Measurements from ENCODE around the gene MAGEE2.
"Not testable (repeated sequence)": the region's sequence is repeated elsewhere in the genome, so short reads cannot be mapped to it uniquely, and the experiment has no call there.

MAGEE2 gene

GRCh38 chrX:75784680-75785491, at the start of gene MAGEE2:
Gene MAGEE2, minus strand, starts transcription at chrX:75785254. Its CDS starts 203 bp downstream, at chrX:75785051.
- no peak for TF ChIP-seq CTCF (IDR thresholded peaks at IDR 0.05)
- DNase-seq (ENCODE audit: low spot score), result no peak
- H3K4me3 ChIP-seq, result peak within 1 kb of the TSS; percentile 66
- H3K27ac ChIP-seq, result no peak within 1 kb of the TSS

- H3K27ac ChIP-seq, result no peak overlapping the region
- no peak overlapping the region for H3K4me3 ChIP-seq
- DNase-seq (ENCODE audit: low spot score), result no peak
- TF ChIP-seq CTCF (IDR thresholded peaks at IDR 0.05), result no peak
These were observed 1.2 kb upstream of the MAGEE2 start for GRCh38 chrX:75786290-75786689.

GRCh38 chrX:75781611-75782010, 3.4 kb downstream of the MAGEE2 start:
- Histone ChIP-seq H3K4me3 (peak overlapping the region; percentile 43), H3K27ac (no peak overlapping the region)
- no peak for TF ChIP-seq CTCF (IDR thresholded peaks at IDR 0.05)
- DNase-seq (ENCODE audit: low spot score), result peak; percentile 56

GRCh38 chrX:75768063-75768462, 17.0 kb downstream of the MAGEE2 start:
- DNase-seq (ENCODE audit: low spot score); H3K27ac ChIP-seq; H3K4me3 ChIP-seq: not testable (repeated sequence)

- DNase-seq (ENCODE audit: low spot score), result no peak
- TF ChIP-seq CTCF (IDR thresholded peaks at IDR 0.05), result no peak
These were observed 36.6 kb downstream of the MAGEE2 start for GRCh38 chrX:75748431-75748830.

GRCh38 chrX:75746891-75747639, 38.0 kb downstream of the MAGEE2 start:
- TF ChIP-seq CTCF (IDR thresholded peaks at IDR 0.05), result no peak
- peak overlapping the region; percentile 39 to 76 for H3K27ac ChIP-seq
- H3K4me3 ChIP-seq, result peak overlapping the region; percentile 75
- DNase-seq (ENCODE audit: low spot score), result no peak

More at GRCh38 chrX:75748431-75748830, 36.6 kb downstream of the MAGEE2 start:
- no peak overlapping the region for H3K4me3 ChIP-seq
- H3K27ac ChIP-seq, result no peak overlapping the region
